Loucy (cell line): ENCODE data around the gene TSC22D4.

Experiments used
- CTCF ChIP-seq: fragments of 200-600 bp; sonication (generic); conservative IDR thresholded peaks from 2 replicates; pipeline ENCODE4 v1.5.1; 2014; ENCODE audit warnings: mild to moderate bottlenecking, antibody characterized with exemption, low read length
- EZH2phosphoT487 ChIP-seq: fragments of 200-600 bp; IDR thresholded peaks from 2 replicates; pipeline ENCODE4 v1.6.1; 2018; ENCODE audit warnings: antibody characterized with exemption, mild to moderate bottlenecking, moderate library complexity, borderline replicate concordance

GRCh38 chr7:100519580-100519979 is 40.6 kb upstream of the TSC22D4 start:
- TF ChIP-seq CTCF (no peak), EZH2phosphoT487 (no peak)
